HEK293 (cell line): Measurements from ENCODE around the gene PTPRR.

Experiments used
- CTCF ChIA-PET: fragments of 350-600 bp; formaldehyde crosslinking; extraction: SDS; loops from one replicate; lab custom pipeline; 2021; ENCODE audit warnings: antibody characterized with exemption; lab: Yijun Ruan, JAX
- POLR2A ChIA-PET: fragments of 300-600 bp; formaldehyde crosslinking; extraction: SDS; loops from one replicate; lab custom pipeline; 2020; ENCODE audit warnings: antibody characterized with exemption, inconsistent platforms; lab: Yijun Ruan, JAX
- H3K27ac ChIP-seq: fragments of 200-500 bp; sonication (Bioruptor generic); 2 replicates; pipeline ENCODE4 v1.5.1; 2014; ENCODE audit warnings: low read depth, low read length, control low read depth, inconsistent platforms; ENCODE audit errors: extremely low read depth
- H3K36me3 ChIP-seq, 2 experiments: fragments of 200-500 bp in 1 of 2; sonication (Bioruptor generic) in 1 of 2; 1 replicate in 1 of 2; 2 replicates in 1 of 2; pipeline ENCODE4 v1.5.1; 2014 to 2017; ENCODE audit warnings: inconsistent platforms in 2 of 2, low read length in 2 of 2; ENCODE audit not compliant: control insufficient read depth in 2 of 2, insufficient read depth in 1 of 2
- H3K4me1 ChIP-seq: fragments of 200-500 bp; sonication (Bioruptor generic); 2 replicates; pipeline ENCODE4 v1.5.1; 2014; ENCODE audit warnings: mild to moderate bottlenecking, low read length, inconsistent platforms; ENCODE audit not compliant: control insufficient read depth, insufficient read depth
- H3K4me3 ChIP-seq: 2 replicates; pipeline ENCODE4 v1.5.1; 2011; ENCODE audit warnings: low read depth, mild to moderate bottlenecking, control low read depth, low read length, moderate library complexity
- H3K9me3 ChIP-seq: fragments of 200-500 bp; sonication (Bioruptor generic); 2 replicates; pipeline ENCODE4 v1.5.1; 2014; ENCODE audit warnings: low read depth, low read length, inconsistent platforms; ENCODE audit not compliant: control insufficient read depth, insufficient read depth
- GFI1B ChIP-seq: fragments of 450-650 bp; formaldehyde crosslinking; IDR thresholded peaks from 2 replicates; pipeline ENCODE4 v1.5.1; 2016; ENCODE audit warnings: missing biosample characterization, missing genetic modification characterization
- PRDM2 ChIP-seq: fragments of 450-650 bp; formaldehyde crosslinking; IDR thresholded peaks from 2 replicates; pipeline ENCODE4 v1.5.1; 2016; ENCODE audit warnings: missing biosample characterization, missing genetic modification characterization, borderline replicate concordance
- SP2 ChIP-seq: fragments of 450-650 bp; formaldehyde crosslinking; IDR thresholded peaks from 2 replicates; pipeline ENCODE4 v1.5.1; 2016; ENCODE audit warnings: missing biosample characterization, missing genetic modification characterization
- TCF7L2 ChIP-seq: IDR thresholded peaks from 2 replicates; pipeline ENCODE4 v1.6.1; 2011; ENCODE audit warnings: low read depth, mild to moderate bottlenecking, inconsistent platforms, low read length, moderate library complexity, borderline replicate concordance
- ZBTB26 ChIP-seq: fragments of 450-650 bp; formaldehyde crosslinking; optimal IDR thresholded peaks from 2 replicates; pipeline ENCODE3; 2016; ENCODE audit warnings: missing biosample characterization, mild to moderate bottlenecking, missing genetic modification characterization
- ZBTB48 ChIP-seq: fragments of 450-650 bp; formaldehyde crosslinking; IDR thresholded peaks from 2 replicates; pipeline ENCODE4 v1.5.1; 2016; ENCODE audit warnings: missing biosample characterization, missing genetic modification characterization
- ZBTB6 ChIP-seq: fragments of 450-650 bp; formaldehyde crosslinking; IDR thresholded peaks from 2 replicates; pipeline ENCODE4 v1.5.1; 2017; ENCODE audit warnings: missing biosample characterization, missing genetic modification characterization
- ZFP3 ChIP-seq: fragments of 450-650 bp; formaldehyde crosslinking; IDR thresholded peaks from 2 replicates; pipeline ENCODE4 v1.5.1; 2016; ENCODE audit warnings: low read depth, missing biosample characterization, missing genetic modification characterization
- ZNF112 ChIP-seq: fragments of 450-650 bp; formaldehyde crosslinking; IDR thresholded peaks from 2 replicates; pipeline ENCODE4 v1.5.0; 2017; ENCODE audit warnings: missing biosample characterization, missing genetic modification characterization
- ZNF146 ChIP-seq: fragments of 450-650 bp; formaldehyde crosslinking; IDR thresholded peaks from 2 replicates; pipeline ENCODE4 v1.5.1; 2016; ENCODE audit warnings: missing biosample characterization, missing genetic modification characterization
- ZNF169 ChIP-seq: fragments of 450-650 bp; formaldehyde crosslinking; IDR thresholded peaks from 2 replicates; pipeline ENCODE4 v1.5.1; 2016; ENCODE audit warnings: missing biosample characterization, missing genetic modification characterization
- ZNF2 ChIP-seq: fragments of 450-650 bp; formaldehyde crosslinking; IDR thresholded peaks from 2 replicates; pipeline ENCODE4 v1.5.1; 2016; ENCODE audit warnings: missing biosample characterization, missing genetic modification characterization
- ZNF423 ChIP-seq: fragments of 450-650 bp; formaldehyde crosslinking; IDR thresholded peaks from 2 replicates; pipeline ENCODE4 v1.5.1; 2016; ENCODE audit warnings: missing biosample characterization, missing genetic modification characterization
- ZNF513 ChIP-seq: fragments of 450-650 bp; IDR thresholded peaks from 2 replicates; pipeline ENCODE4 v1.5.1; 2018; ENCODE audit warnings: missing biosample characterization, missing genetic modification characterization
- ZNF518A ChIP-seq: fragments of 450-650 bp; formaldehyde crosslinking; conservative IDR thresholded peaks from 2 replicates; pipeline ENCODE4 v1.5.1; 2016; ENCODE audit warnings: low read depth, missing biosample characterization, missing genetic modification characterization
- ZNF610 ChIP-seq: fragments of 450-650 bp; formaldehyde crosslinking; IDR thresholded peaks from 2 replicates; pipeline ENCODE4 v1.5.1; 2016; ENCODE audit warnings: missing biosample characterization, missing genetic modification characterization, borderline replicate concordance
- ZNF677 ChIP-seq: fragments of 450-650 bp; IDR thresholded peaks from 2 replicates; pipeline ENCODE4 v1.5.0; 2018; ENCODE audit warnings: missing biosample characterization, mild to moderate bottlenecking, missing genetic modification characterization, moderate library complexity
- ZNF776 ChIP-seq: fragments of 450-650 bp; formaldehyde crosslinking; IDR thresholded peaks from 2 replicates; pipeline ENCODE4 v1.5.0; 2017; ENCODE audit warnings: missing biosample characterization, missing genetic modification characterization, borderline replicate concordance
- ZNF791 ChIP-seq: fragments of 450-650 bp; formaldehyde crosslinking; IDR thresholded peaks from 2 replicates; pipeline ENCODE4 v1.5.1; 2016; ENCODE audit warnings: missing biosample characterization, missing genetic modification characterization
- ZNF792 ChIP-seq: fragments of 450-650 bp; formaldehyde crosslinking; IDR thresholded peaks from 2 replicates; pipeline ENCODE4 v1.5.1; 2016; ENCODE audit warnings: missing biosample characterization, missing genetic modification characterization

The PTPRR gene

GRCh38 chr12:70670948-70671347, 249.6 kb downstream of the PTPRR start:
- POLR2A ChIA-PET = no interaction called here
- Histone ChIP-seq H3K4me3 (no peak overlapping the region), H3K27ac (no peak overlapping the region), H3K4me1 (no peaks in the 10 kb centered on the region), H3K36me3 (no peaks in the 10 kb centered on the region), H3K9me3 (no peaks in the 10 kb centered on the region)
- CTCF ChIA-PET = no interaction called here
- TF ChIP-seq PRDM2 (no peak), ZNF423 (tag by site-specific recombination) (no peak), SP2 (tag by site-specific recombination) (no peak), ZBTB6 (no peak), ZNF2 (tag by site-specific recombination) (no peak), ZBTB26 (no peak), ZFP3 (tag by site-specific recombination) (no peak), GFI1B (tag by site-specific recombination) (no peak), ZNF792 (tag by site-specific recombination) (no peak), TCF7L2 (no peak), ZNF776 (no peak), ZBTB48 (no peak), ZNF112 (tag by site-specific recombination) (no peak), ZNF146 (tag by site-specific recombination) (no peak), ZNF513 (tag by site-specific recombination) (no peak), ZNF518A (tag by site-specific recombination) (no peak), ZNF791 (no peak), ZNF169 (tag by site-specific recombination) (no peak), ZNF677 (tag by site-specific recombination) (no peak), ZNF610 (tag by site-specific recombination) (no peak)
